ENCODE measurements around the gene GALNS. TPM values are rescaled to one million over a fixed set of nuclear protein-coding genes. Genes with fewer than 3 reads are reported as not detected.

Gene GALNS
- total and polyA plus RNA-seq, 2 of the 13 experiments (the other 11 are each of a cell fraction or from before 2014, with no cell fraction given) = 9.2 to 9.8 TPM

GRCh38 chr16:88784074-88784855 lies 72.5 kb downstream of the GALNS start (continued):
- TF ChIP-seq CBX5 (CRISPR knock-in tag; IDR thresholded peaks at IDR 0.05; ENCODE audit: borderline replicate concordance) (no peak; the same call in 1 of the 2 replicates), MYPOP (CRISPR knock-in tag; IDR thresholded peaks at IDR 0.05) (0 out of 2 replicates have a peak, but pooled peaks have one; percentile 21), FOXP4 (CRISPR knock-in tag; IDR thresholded peaks at IDR 0.05) (peak; percentile 20; the same call in 1 of the 2 replicates), ZBTB38 (CRISPR knock-in tag; IDR thresholded peaks at IDR 0.05) (no peak), GPBP1L1 (CRISPR knock-in tag; IDR thresholded peaks at IDR 0.05) (no peak), RXRA (CRISPR knock-in tag; IDR thresholded peaks at IDR 0.05) (0 out of 2 replicates have a peak, but pooled peaks have one; percentile 1), ZFP41 (CRISPR knock-in tag; IDR thresholded peaks at IDR 0.05; ENCODE audit: borderline replicate concordance) (no peak), ZSCAN29 (CRISPR knock-in tag; conservative IDR thresholded peaks at IDR 0.05) (no peak), YY1 (IDR thresholded peaks at IDR 0.05; ENCODE audit: insufficient read depth, insufficient replicate concordance, low read depth, low read length) (peak; percentile 30), ZSCAN9 (CRISPR knock-in tag; IDR thresholded peaks at IDR 0.05; ENCODE audit: borderline replicate concordance) (peak; percentile 22; the same call in 1 of the 2 replicates), TP53 (CRISPR knock-in tag; conservative IDR thresholded peaks at IDR 0.05) (no peak), NR1H2 (CRISPR knock-in tag; IDR thresholded peaks at IDR 0.05; ENCODE audit: borderline replicate concordance, low read depth) (no peak), SALL1 (CRISPR knock-in tag; IDR thresholded peaks at IDR 0.05) (0 out of 2 replicates have a peak, but pooled peaks have one; percentile 6), ELF1 (CRISPR knock-in tag; IDR thresholded peaks at IDR 0.05) (peak; percentile 50; the same call in 1 of the 2 replicates), ERF (CRISPR knock-in tag; IDR thresholded peaks at IDR 0.05) (0 out of 2 replicates have a peak, but pooled peaks have one; percentile 46), ZFY (CRISPR knock-in tag; IDR thresholded peaks at IDR 0.05) (peak; percentile 75), MAX (IDR thresholded peaks at IDR 0.05) (peak; percentile 71; the same call in 1 of the 2 replicates), TFDP1 (CRISPR knock-in tag; IDR thresholded peaks at IDR 0.05; ENCODE audit: borderline replicate concordance) (peak; percentile 7; the same call in 1 of the 2 replicates), SIN3A (IDR thresholded peaks at IDR 0.05; ENCODE audit: borderline replicate concordance, low read depth, low read length) (peak; percentile 54; the same call in 1 of the 2 replicates), ZNF768 (CRISPR knock-in tag; IDR thresholded peaks at IDR 0.05) (peak; percentile 32; the same call in 1 of the 2 replicates), ZNF567 (CRISPR knock-in tag; IDR thresholded peaks at IDR 0.05; ENCODE audit: borderline replicate concordance) (no peak), PCBP2 (optimal IDR thresholded peaks at IDR 0.05; ENCODE audit: low read depth, low read length, poor library complexity, severe bottlenecking) (no peak), MEIS2 (CRISPR knock-in tag; IDR thresholded peaks at IDR 0.05) (peak; percentile 60; the same call in 1 of the 2 replicates)
